Lower leg skin (tissue), 4 donors: Measurements from ENCODE around the gene SPSB1. TPM values are rescaled to one million over a fixed set of nuclear protein-coding genes. Genes with fewer than 3 reads are reported as not detected.

Experiments
- DNase-seq, 2 donors: peaks; one replicate each; pipeline ENCODE4 v3.0.0-alpha.2; 2019; ENCODE audit warnings: low spot score in 2 of 2
- H3K4me3 ChIP-seq: fragments of 200-600 bp; sonication (generic); 2 replicates; pipeline ENCODE4 v1.5.1; 2017; ENCODE audit warnings: mild to moderate bottlenecking, low read depth; ENCODE audit not compliant: poor library complexity, severe bottlenecking
- CTCF ChIP-seq, 3 donors: fragments of 450-650 bp; IDR thresholded peaks; one replicate each; pipeline ENCODE4 v1.5.1; 2016; ENCODE audit warnings: antibody characterized with exemption in 3 of 3, mild to moderate bottlenecking in 3 of 3, moderate library complexity in 2 of 3
- POLR2A ChIP-seq, 2 donors: fragments of 450-650 bp; IDR thresholded peaks; one replicate each; pipeline ENCODE4 v1.6.1; 2016 to 2017; ENCODE audit warnings: antibody characterized with exemption in 2 of 2, mild to moderate bottlenecking in 1 of 2, moderate library complexity in 1 of 2
- WGBS, 2 donors: methylation state at CpG; one replicate each; pipeline ENCODE4 v1.1.5; 2018; 5-methylcytosine and 5-hydroxymethylcytosine counted together
- intact Hi-C: fragments of 100-400 bp; cut with DNase I; formaldehyde crosslinking; loops from one replicate; pipeline ENCODE4 v1.15.0; 2023; ENCODE audit warnings: low total_unique reads
- total RNA-seq, 4 donors: library from RNA; depleted of rRNA; stranded (reverse); fragments of >200 nt; gene quantifications; one replicate each; pipeline ENCODE4 v1.1.0, GENCODE V29; 2016

Gene SPSB1
- total RNA-seq, 4 donors from 2014 or later: 25.3 to 75.5 (median 45.3) TPM

GRCh38 chr1:9371951-9372350, 79.3 kb downstream of the SPSB1 start:
- no peak overlapping the region for H3K4me3 ChIP-seq
- intact Hi-C loops: no loop called here
- WGBS, 2 donors: 42 to 44% methylated on average over 5 of the region's 5 CpGs
- TF ChIP-seq POLR2A (IDR thresholded peaks at IDR 0.05) (no peak), CTCF (IDR thresholded peaks at IDR 0.05) (no peak)
- DNase-seq: no peak

GRCh38 chr1:9373619-9374018, 80.9 kb downstream of the SPSB1 start:
- no peak for TF ChIP-seq POLR2A (IDR thresholded peaks at IDR 0.05)
- no peak for TF ChIP-seq CTCF (IDR thresholded peaks at IDR 0.05)
- H3K4me3 ChIP-seq: no peak overlapping the region
- no peak for DNase-seq
- 80 to 86% methylated on average over 4 of the region's 4 CpGs for WGBS, 2 donors
- intact Hi-C loops: no loop called here

GRCh38 chr1:9374748-9375341, 82.2 kb downstream of the SPSB1 start:
- intact Hi-C loops: no loop called here
- no peak for DNase-seq
- WGBS, 2 donors: 68 to 85% methylated on average over 7 of the region's 7 CpGs
- TF ChIP-seq CTCF (IDR thresholded peaks at IDR 0.05) (no peak), POLR2A (IDR thresholded peaks at IDR 0.05) (no peak)
- no peak overlapping the region for H3K4me3 ChIP-seq

- WGBS, 2 donors: 54 to 71% methylated on average over 15 of the region's 15 CpGs
- no peak for TF ChIP-seq POLR2A (IDR thresholded peaks at IDR 0.05)
- no peak for TF ChIP-seq CTCF (IDR thresholded peaks at IDR 0.05)
- intact Hi-C loops: no loop called here
- no peak overlapping the region for H3K4me3 ChIP-seq
- no peak for DNase-seq
These were observed 83.2 kb downstream of the SPSB1 start for GRCh38 chr1:9375912-9376311.

GRCh38 chr1:9376430-9376829, 83.7 kb downstream of the SPSB1 start:
- TF ChIP-seq POLR2A (IDR thresholded peaks at IDR 0.05) (no peak), CTCF (IDR thresholded peaks at IDR 0.05) (no peak)
- 70 to 75% methylated on average over 5 of the region's 5 CpGs for WGBS, 2 donors
- H3K4me3 ChIP-seq: no peak overlapping the region
- intact Hi-C loops: no loop called here
- no peak for DNase-seq

- peak in 1 of 2 donors; percentile 51 for DNase-seq
- intact Hi-C loops: no loop called here
- 72 to 77% methylated on average over 16 to 17 of the region's 17 CpGs for WGBS, 2 donors
- no peak for TF ChIP-seq POLR2A (IDR thresholded peaks at IDR 0.05)
- no peak overlapping the region for H3K4me3 ChIP-seq
These were observed 84.2 kb downstream of the SPSB1 start for GRCh38 chr1:9376886-9377333.
